Tracheal epithelial cell (primary cell): ENCODE data around the gene SCAMP2. TPM values are rescaled to one million over a fixed set of nuclear protein-coding genes. Genes with fewer than 3 reads are reported as not detected.

Experiments
- total RNA-seq: library from RNA; depleted of rRNA; stranded (reverse); fragments of >200 nt; gene quantifications from 2 replicates; pipeline ENCODE4 v1.2.1, GENCODE V29; 2014

The SCAMP2 gene, protein sequence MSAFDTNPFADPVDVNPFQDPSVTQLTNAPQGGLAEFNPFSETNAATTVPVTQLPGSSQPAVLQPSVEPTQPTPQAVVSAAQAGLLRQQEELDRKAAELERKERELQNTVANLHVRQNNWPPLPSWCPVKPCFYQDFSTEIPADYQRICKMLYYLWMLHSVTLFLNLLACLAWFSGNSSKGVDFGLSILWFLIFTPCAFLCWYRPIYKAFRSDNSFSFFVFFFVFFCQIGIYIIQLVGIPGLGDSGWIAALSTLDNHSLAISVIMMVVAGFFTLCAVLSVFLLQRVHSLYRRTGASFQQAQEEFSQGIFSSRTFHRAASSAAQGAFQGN
- 24.3 and 37.5 TPM in 2 replicates for total RNA-seq

DNA sequence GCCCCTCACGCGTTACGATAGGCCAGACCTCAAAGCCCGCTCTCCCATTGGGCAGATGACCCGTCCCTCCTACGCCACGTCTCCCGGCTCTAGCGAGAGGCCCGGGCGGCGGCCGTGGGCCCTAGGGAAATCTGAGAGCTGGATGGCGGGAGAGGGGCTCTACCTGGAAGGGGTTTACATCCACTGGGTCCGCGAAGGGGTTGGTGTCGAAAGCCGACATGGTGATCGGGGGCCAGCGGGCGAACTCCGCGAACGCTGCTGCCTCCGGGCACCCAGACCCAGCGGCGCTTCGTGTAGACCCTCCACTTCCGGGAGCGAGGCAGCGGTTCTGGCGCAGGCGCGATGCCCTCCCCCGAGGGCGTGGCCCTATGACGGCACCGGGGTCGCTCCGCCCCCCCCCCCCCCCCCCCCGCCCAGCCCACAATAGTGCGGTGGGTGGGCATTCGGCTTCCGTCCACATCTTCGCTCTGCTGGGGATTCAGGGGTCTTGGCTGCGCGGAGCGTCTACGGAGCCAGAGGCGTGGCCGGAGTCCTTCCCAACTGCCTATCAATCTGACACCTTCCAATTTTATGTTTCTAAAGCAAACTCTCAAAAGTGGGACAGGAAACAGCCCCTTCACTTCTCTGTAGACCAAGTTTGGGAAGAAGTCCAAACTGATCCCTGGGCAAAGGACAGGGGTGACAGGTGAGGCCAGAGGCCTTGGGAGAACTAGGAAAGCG lies at the start of gene SCAMP2:
SCAMP2 (minus strand) TSS at position 330 of the 720 bp plus-strand sequence; CDS start at position 220, 110 bp downstream.

DNA sequence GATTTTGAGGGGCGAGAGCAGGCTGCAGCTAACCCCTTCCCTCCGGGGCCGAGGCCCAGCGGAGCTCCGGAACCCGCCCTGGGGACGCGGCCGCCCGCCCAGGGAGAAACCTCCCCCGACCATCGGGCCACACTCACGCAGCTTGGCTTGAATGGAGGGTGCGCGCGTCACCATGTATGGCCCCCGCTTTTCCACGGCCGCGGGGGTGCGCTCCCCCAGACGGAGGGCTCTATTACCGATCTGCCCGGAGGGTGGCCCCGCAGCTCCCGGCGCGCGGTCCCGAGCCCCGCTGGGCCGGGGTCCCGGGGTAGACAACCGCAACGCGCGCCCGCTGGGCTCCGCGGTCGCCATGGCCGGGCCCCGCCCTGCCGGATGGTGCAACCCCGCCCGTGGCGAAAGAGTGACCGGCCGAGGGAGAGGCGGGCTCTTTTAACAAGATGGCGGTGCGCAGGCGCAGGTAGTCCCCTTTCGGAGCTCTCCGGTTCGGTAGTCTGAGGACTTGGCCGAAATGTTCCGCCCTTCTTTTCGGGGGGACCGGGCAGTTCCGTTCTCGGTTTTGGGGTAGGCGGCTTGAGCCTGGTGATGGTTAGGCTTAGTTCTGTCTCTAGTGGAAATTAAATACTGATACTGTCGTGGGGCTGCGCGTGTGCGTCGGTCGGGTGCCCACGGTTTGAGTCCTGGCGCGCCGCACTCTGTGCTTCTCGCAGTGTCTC lies 33.4 kb upstream of the SCAMP2 start, which contains the start of gene FAM219B:
FAM219B (minus strand) TSS at position 402 of the 713 bp plus-strand sequence; CDS start at position 351, 51 bp downstream.

DNA sequence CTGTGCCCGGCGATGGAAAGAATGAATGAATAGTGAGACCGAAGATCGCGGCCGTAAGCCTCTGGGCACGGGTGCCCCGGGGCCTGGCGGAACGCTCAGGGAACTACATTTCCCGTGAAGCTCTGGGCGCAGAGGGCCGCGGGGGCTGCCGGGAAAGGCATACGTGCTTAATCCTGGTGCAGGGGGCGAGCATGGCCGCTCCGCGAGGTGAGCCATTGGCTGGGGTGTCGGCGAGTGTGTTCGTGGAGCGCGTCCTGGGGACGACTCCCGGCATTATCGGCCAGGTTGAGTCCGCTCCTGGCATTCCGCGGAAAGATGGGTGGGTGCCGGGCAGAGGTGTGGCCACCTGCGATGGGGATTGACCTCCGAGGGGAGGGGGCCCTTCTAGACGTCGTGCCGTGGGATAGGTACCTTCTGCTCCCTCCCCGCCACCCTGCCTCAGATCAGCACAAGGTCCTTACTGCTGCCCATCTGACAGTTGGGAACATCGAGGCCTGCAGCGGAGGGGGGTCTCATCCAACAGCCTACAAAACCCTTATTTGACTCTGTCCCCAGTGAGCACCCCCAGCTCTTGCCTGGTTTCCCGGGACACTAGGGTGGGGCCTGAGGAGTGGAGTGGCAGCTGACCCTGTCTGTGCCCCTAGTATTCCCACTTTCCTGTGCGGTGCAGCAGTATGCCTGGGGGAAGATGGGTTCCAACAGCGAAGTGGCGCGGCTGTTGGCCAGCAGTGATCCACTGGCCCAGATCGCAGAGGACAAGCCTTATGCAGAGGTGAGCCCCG lies 16.9 kb upstream of the SCAMP2 start, which contains the start of gene MPI:
MPI (plus strand) TSS at position 160 of the 782 bp plus-strand sequence; CDS start at position 192, 32 bp downstream.

DNA sequence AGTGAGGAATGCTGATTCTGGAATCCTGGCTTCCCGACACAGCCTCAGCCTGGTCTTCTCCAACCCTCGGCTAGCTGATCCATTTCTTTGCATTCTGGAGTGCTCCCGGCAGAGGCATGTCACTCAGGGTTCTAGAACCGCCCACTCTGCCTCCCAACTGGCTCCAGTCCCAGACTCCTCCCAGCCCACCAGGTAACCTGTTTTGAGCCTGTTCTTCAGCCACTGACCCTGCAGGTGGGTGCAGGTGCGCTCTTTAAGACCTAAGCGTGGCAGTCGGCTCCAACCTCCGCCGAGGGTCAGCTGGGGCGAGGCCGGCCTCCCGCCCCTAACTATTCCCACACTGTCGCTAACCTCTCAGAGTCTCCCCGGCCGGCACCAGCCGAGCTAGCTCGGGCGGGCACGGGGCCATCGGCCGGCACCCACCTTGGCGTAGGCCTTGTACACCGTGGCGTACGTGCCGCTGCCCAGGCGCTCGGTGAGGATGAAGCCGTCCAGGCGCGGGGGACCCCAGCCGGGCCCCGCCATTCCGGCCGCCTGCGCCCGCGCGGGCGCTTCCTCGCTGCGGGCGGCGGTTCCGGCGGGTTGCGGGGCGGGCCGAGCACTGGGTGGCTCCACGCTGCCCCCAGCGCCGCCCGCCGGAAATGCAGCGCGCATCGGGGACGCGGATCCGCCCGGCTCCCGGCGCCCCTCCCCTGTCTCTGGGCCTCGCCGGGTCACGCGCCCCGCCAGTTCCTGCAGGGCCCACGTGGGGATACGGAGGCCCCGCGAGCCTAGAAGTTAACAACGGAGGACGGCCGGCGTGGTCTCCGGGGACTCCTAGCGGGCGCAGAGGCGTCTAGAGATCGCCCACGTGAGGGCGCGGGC lies 30.4 kb downstream of the SCAMP2 start, which contains the start of gene ULK3:
ULK3 (minus strand) TSS at position 576 of the 864 bp plus-strand sequence; CDS start at position 525, 51 bp downstream.

GRCh38 chr15:74826364-74826819 lies 46.8 kb downstream of the SCAMP2 start, which contains the start of gene CPLX3:
Gene CPLX3, plus strand, starts transcription at chr15:74826627. Its CDS starts 77 bp downstream, at chr15:74826704.

GRCh38 chr15:74812533-74812932 lies 60.6 kb downstream of the SCAMP2 start, which contains the start of gene LMAN1L:
Gene LMAN1L, plus strand, starts transcription at chr15:74812835. Its CDS starts 20 bp downstream, at chr15:74812855.

Other genes starting within 250 kb of the SCAMP2 start
- gene EDC3, start 177.3 kb downstream of the SCAMP2 start, total RNA-seq = 4.0 and 4.3 TPM in 2 replicates
- 0.64 and 3.4 TPM in 2 replicates for gene CYP1A1, start 147.8 kb downstream of the SCAMP2 start, total RNA-seq
- gene CYP1A2, start 124.5 kb downstream of the SCAMP2 start, total RNA-seq = not detected in 2 replicates
- gene CSK, start 91.3 kb downstream of the SCAMP2 start, total RNA-seq = 22.4 and 30.1 TPM in 2 replicates
- gene LMAN1L, start 60.5 kb downstream of the SCAMP2 start, total RNA-seq = 0.21 TPM in 1 of 2 replicates, not detected in the other
- gene CPLX3, start 46.7 kb downstream of the SCAMP2 start, total RNA-seq = not detected in 2 replicates
- 16.9 and 21.5 TPM in 2 replicates for gene ULK3, start 30.2 kb downstream of the SCAMP2 start, total RNA-seq
- 26.2 and 78.8 TPM in 2 replicates for gene MPI, start 16.7 kb upstream of the SCAMP2 start, total RNA-seq
- gene FAM219B, start 33.5 kb upstream of the SCAMP2 start, total RNA-seq = 60.2 and 75.5 TPM in 2 replicates
- gene COX5A, start 64.7 kb upstream of the SCAMP2 start, total RNA-seq = 40.0 and 46.5 TPM in 2 replicates
- gene RPP25, start 83.4 kb upstream of the SCAMP2 start, total RNA-seq = 6.5 and 15.8 TPM in 2 replicates
- 0.72 and 1.9 TPM in 2 replicates for gene SCAMP5, start 122.2 kb upstream of the SCAMP2 start, total RNA-seq
- gene PPCDC, start 150.2 kb upstream of the SCAMP2 start, total RNA-seq = 6.4 and 11.8 TPM in 2 replicates